ENCODE measurements around the gene JPH4. TPM values are rescaled to one million over a fixed set of nuclear protein-coding genes. Genes with fewer than 3 reads are reported as not detected.

The JPH4 gene
- total RNA-seq, 2 experiments from 2014 or later: not detected

- Histone ChIP-seq H3K9me3 (ENCODE audit: low read length) (no peaks in the 10 kb centered on the region), H3K4me2 (ENCODE audit: low read length) (peak overlapping the region; percentile 96; the same call in 1 of the 2 replicates), H4K20me1 (ENCODE audit: insufficient read depth, low read length) (no peaks in the 10 kb centered on the region; the same call in 1 of the 2 replicates), H3K36me3 (ENCODE audit: insufficient read depth, low read length) (peaks cover 17% of the 10 kb centered on the region; the same call in 1 of the 2 replicates), H2AFZ (ENCODE audit: low read length) (peak overlapping the region; percentile 37; the same call in 1 of the 2 replicates), H3K9me2 (ENCODE audit: insufficient read depth, low read length) (no peaks in the 10 kb centered on the region), H3K79me2 (ENCODE audit: insufficient read depth, low read depth, low read length) (peaks cover 9% of the 10 kb centered on the region; the same call in 1 of the 2 replicates), H3K27ac (ENCODE audit: low read depth, low read length, poor library complexity, severe bottlenecking) (no peak overlapping the region), H3K4me1 (ENCODE audit: insufficient read depth, low read length, poor library complexity, severe bottlenecking) (peaks cover 29% of the 10 kb centered on the region), H3K4me3 (ENCODE audit: low read depth, low read length, poor library complexity, severe bottlenecking) (no peak overlapping the region)
- CTCF ChIA-PET (ENCODE audit: unreplicated experiment): interaction anchor here (1.2 kb wide), 1 partner anchor 26 kb away, joined by 3 read pairs; no protein-coding TSS in a partner anchor
- POLR2A ChIA-PET: no interaction called here
- no TSS peak for BruUV-seq (replicated peaks)
- intact Hi-C loops (cut with micrococcal nuclease; ENCODE audit: unreplicated experiment): loop anchor here (10.0 kb wide), 1 partner anchor 795 kb away; the partner anchor contains the start of gene NFATC4
- TF ChIP-seq EZH2phosphoT487 (IDR thresholded peaks at IDR 0.05; ENCODE audit: borderline replicate concordance, low read depth, low read length) (no peak), CTCF (conservative IDR thresholded peaks at IDR 0.05; ENCODE audit: low read length) (no peak)
- DNase-seq (ENCODE audit: low spot score): no peak
Measured at GRCh38 chr14:23569443-23570151, 9.0 kb downstream of the JPH4 start.

- Histone ChIP-seq H3K4me1 (ENCODE audit: insufficient read depth, low read length, poor library complexity, severe bottlenecking) (peaks cover 29% of the 10 kb centered on the region), H3K4me3 (ENCODE audit: low read depth, low read length, poor library complexity, severe bottlenecking) (peak overlapping the region; percentile 85), H3K9me2 (ENCODE audit: insufficient read depth, low read length) (no peaks in the 10 kb centered on the region), H3K9me3 (ENCODE audit: low read length) (no peaks in the 10 kb centered on the region), H2AFZ (ENCODE audit: low read length) (peak overlapping the region; percentile 37; the same call in 1 of the 2 replicates), H3K79me2 (ENCODE audit: insufficient read depth, low read depth, low read length) (peaks cover 9% of the 10 kb centered on the region; the same call in 1 of the 2 replicates), H3K27ac (ENCODE audit: low read depth, low read length, poor library complexity, severe bottlenecking) (peak overlapping the region; percentile 55), H3K4me2 (ENCODE audit: low read length) (peak overlapping the region; percentile 96), H4K20me1 (ENCODE audit: insufficient read depth, low read length) (no peaks in the 10 kb centered on the region; the same call in 1 of the 2 replicates), H3K36me3 (ENCODE audit: insufficient read depth, low read length) (peaks cover 25% of the 10 kb centered on the region; the same call in 1 of the 2 replicates)
- peak; percentile 52 for DNase-seq (ENCODE audit: low spot score)
- POLR2A ChIA-PET: interaction anchor here (1.0 kb wide), 2 partner anchors 11 to 73 kb away, joined by 3 to 7 read pairs; no protein-coding TSS in a partner anchor
- BruUV-seq (replicated peaks): no TSS peak
- intact Hi-C loops (cut with micrococcal nuclease; ENCODE audit: unreplicated experiment): loop anchor here (10.0 kb wide), 1 partner anchor 796 kb away; the partner anchor contains the start of gene NFATC4
- CTCF ChIA-PET (ENCODE audit: unreplicated experiment): interaction anchor here (0.7 kb wide), 1 partner anchor 362 kb away, joined by 3 read pairs; no protein-coding TSS in a partner anchor
- TF ChIP-seq CTCF (conservative IDR thresholded peaks at IDR 0.05; ENCODE audit: low read length) (peak; percentile 76), EZH2phosphoT487 (IDR thresholded peaks at IDR 0.05; ENCODE audit: borderline replicate concordance, low read depth, low read length) (no peak)
Measured at GRCh38 chr14:23568600-23569331, 9.8 kb downstream of the JPH4 start.

Measured in OCI-LY7 (cell line).